K562 (cell line): ENCODE measurements around the gene UGP2. TPM values are rescaled to one million over a fixed set of nuclear protein-coding genes. Genes with fewer than 3 reads are reported as not detected.
"Not testable (repeated sequence)": the region's sequence is repeated elsewhere in the genome, so short reads cannot be mapped to it uniquely, and the experiment has no call there.

Source experiments
- ATAC-seq: fragments of 200-7000 bp; cut with Tn5 transposase; 3 replicates; pipeline ENCODE4 v1.9.1; 2020; ENCODE audit warnings: moderate library complexity
- BruUV-seq: library from RNA; stranded (reverse); fragments of 400-500 nt; replicated peaks from 2 replicates; lab custom pipeline; 2021; lab: Mats Ljungman, UMichigan
- CTCF ChIA-PET: fragments of 300-600 bp; formaldehyde crosslinking; extraction: SDS; loops from one replicate; lab custom pipeline; 2021; ENCODE audit warnings: low intra/inter-chr PET ratio; lab: Yijun Ruan, JAX
- POLR2A ChIA-PET: fragments of 300-600, 350-650 bp; sonication (Branson Sonifier 250); formaldehyde crosslinking; extraction: SDS; loops from one replicate; lab custom pipeline; 2021; ENCODE audit warnings: antibody characterized with exemption, inconsistent platforms; lab: Yijun Ruan, JAX
- DNase-seq, 4 experiments: peaks; one replicate each; pipeline versions ENCODE4 v3.0.0 to v3.0.0-alpha.2; 2011 to 2018; ENCODE audit warnings: low spot score in 3 of 4, mixed read lengths in 3 of 4; ENCODE audit errors: extremely low read depth in 1 of 4
- FAIRE-seq: peaks from 2 replicates; lab custom pipeline; 2011; peaks lifted over from hg19 to GRCh38; lab: Jason Lieb, UNC
- H2AFZ ChIP-seq: 2 replicates; pipeline ENCODE4 v1.6.0; 2011; ENCODE audit warnings: low read depth, low read length, control low read depth, inconsistent platforms
- H3K27ac ChIP-seq: fragments of 200-600 bp; 3 replicates; pipeline ENCODE4 v1.8.0; 2011; ENCODE audit warnings: low read depth, mild to moderate bottlenecking, control low read depth, inconsistent platforms, low read length, moderate library complexity, mixed read lengths; ENCODE audit errors: extremely low read depth
- H3K27me3 ChIP-seq, 2 experiments: fragments of 300-600 bp in 1 of 2; 2 replicates in 1 of 2; 3 replicates in 1 of 2; pipeline versions ENCODE4 v1.6.0 to v1.8.0; 2011; ENCODE audit warnings: inconsistent platforms in 2 of 2, low read length in 2 of 2, mild to moderate bottlenecking in 1 of 2, mixed read lengths in 1 of 2, moderate library complexity in 1 of 2; ENCODE audit not compliant: control insufficient read depth in 2 of 2, insufficient read depth in 2 of 2
- H3K36me3 ChIP-seq: fragments of 300-600 bp; 3 replicates; pipeline ENCODE4 v1.8.0; 2011; ENCODE audit warnings: mild to moderate bottlenecking, low read length, inconsistent platforms; ENCODE audit not compliant: control insufficient read depth, insufficient read depth
- H3K4me1 ChIP-seq, 2 experiments: fragments of 200-600 bp in 1 of 2; replicated peaks in 1 of 2; 2 replicates in 1 of 2; 3 replicates in 1 of 2; pipeline versions ENCODE4 v1.5.1 to v1.8.0; 2011; ENCODE audit warnings: inconsistent platforms in 2 of 2, low read length in 2 of 2, mild to moderate bottlenecking in 1 of 2, mixed read lengths in 1 of 2, moderate library complexity in 1 of 2; ENCODE audit not compliant: control insufficient read depth in 2 of 2, insufficient read depth in 2 of 2
- H3K4me2 ChIP-seq: 2 replicates; pipeline ENCODE4 v1.6.1; 2011; ENCODE audit warnings: low read length, control low read depth, inconsistent platforms, mixed read lengths; ENCODE audit not compliant: insufficient read depth
- H3K4me3 ChIP-seq: fragments of 200-600 bp; sonication (generic), shearing (Covaris generic); 2 replicates; pipeline ENCODE4 v1.5.1; 2016; ENCODE audit warnings: control low read depth, inconsistent platforms
- H3K79me2 ChIP-seq: fragments of 200-600 bp; 3 replicates; pipeline ENCODE4 v1.8.0; 2011; ENCODE audit warnings: low read length, inconsistent platforms; ENCODE audit not compliant: control insufficient read depth, insufficient read depth
- H3K9ac ChIP-seq, 2 experiments: 2 replicates each; pipeline versions ENCODE4 v1.6.0 to v1.6.1; 2011; ENCODE audit warnings: low read depth in 2 of 2, low read length in 2 of 2, control low read depth in 1 of 2, inconsistent platforms in 1 of 2, mild to moderate bottlenecking in 1 of 2, mixed read lengths in 1 of 2; ENCODE audit not compliant: insufficient read depth in 1 of 2
- H3K9me1 ChIP-seq: one replicate; pipeline ENCODE4 v1.6.0; 2011; ENCODE audit warnings: inconsistent platforms, mild to moderate bottlenecking, low read length, moderate library complexity; ENCODE audit not compliant: control insufficient read depth, insufficient read depth
- H3K9me3 ChIP-seq: replicated peaks from 2 replicates; pipeline ENCODE4 v1.5.1; 2011; ENCODE audit warnings: low read depth, low read length, inconsistent platforms; ENCODE audit not compliant: control insufficient read depth, insufficient read depth
- H4K20me1 ChIP-seq: replicated peaks from 2 replicates; pipeline ENCODE4 v1.6.1; 2011; ENCODE audit warnings: low read length, inconsistent platforms, mixed read lengths; ENCODE audit not compliant: control insufficient read depth, insufficient read depth
- CXXC5 ChIP-seq: fragments of 250-450 bp; sonication (Bioruptor Pico); IDR thresholded peaks from 2 replicates; pipeline ENCODE4 v1.8.0; 2022; ENCODE audit warnings: inconsistent platforms, mild to moderate bottlenecking, moderate library complexity
- ELK1 ChIP-seq: sonication (generic); formaldehyde crosslinking; IDR thresholded peaks from 2 replicates; pipeline ENCODE4 v1.8.1; 2022; ENCODE audit warnings: missing genetic modification reagents
- POLR3A ChIP-seq: IDR thresholded peaks from 2 replicates; pipeline ENCODE4 v1.6.1; 2011; ENCODE audit warnings: borderline replicate concordance, mild to moderate bottlenecking, moderate library complexity; ENCODE audit not compliant: insufficient read length, insufficient read depth; ENCODE audit errors: extremely low read depth
- WGBS: fragments of 100-300 bp; shearing (Covaris generic); methylation state at CpG from one replicate; pipeline ENCODE4 v1.1.6; 2016; ENCODE audit warnings: low coverage, mixed read lengths; ENCODE audit not compliant: insufficient coverage; ENCODE audit errors: missing lambda C conversion rate; 5-methylcytosine and 5-hydroxymethylcytosine counted together
- in situ Hi-C: fragments of 300-500 bp; cut with MboI; formaldehyde crosslinking; loops from 4 replicates; pipeline ENCODE4 v1.15.0; 2018; ENCODE audit warnings: inconsistent platforms, mixed read lengths
- intact Hi-C: fragments of 100-400 bp; cut with micrococcal nuclease; formaldehyde crosslinking; loops from 2 replicates; pipeline ENCODE4 v1.14.2; 2022
- polyA plus RNA-seq, 8 experiments: library from polyadenylated mRNA; depleted of rRNA in 4 of 8; stranded (reverse) in 5 of 8; unstranded in 3 of 8; fragments of >200 nt; fragmentation: Nextera tagmentation in 2 of 8; fragmentation: Illumina TruSeq in 1 of 8; extraction: Ambion mirVana in 2 of 8; extraction: Trizol in 1 of 8; gene quantifications; 2 replicates each; pipeline versions ENCODE4 v1.2.1 to v1.2.3, GENCODE V29; 2011 to 2014; ENCODE audit warnings: inconsistent platforms in 1 of 8, missing spikeins in 1 of 8
- total RNA-seq, 7 experiments: library from RNA; depleted of rRNA in 6 of 7; stranded (reverse); fragments of >200 nt in 6 of 7; fragmentation: Illumina TruSeq in 2 of 7; extraction: Trizol in 2 of 7; gene quantifications; 2 replicates each; pipeline versions ENCODE4 v1.2.1 to v1.2.3, GENCODE V29; 2011 to 2021; ENCODE audit warnings: low replicate concordance in 1 of 7
- TF ChIP-seq, protein P1 (sequence below): fragments of 450-650 bp; IDR thresholded peaks from one replicate; pipeline ENCODE4 v1.6.1; 2018; ENCODE audit warnings: mild to moderate bottlenecking, moderate library complexity; ENCODE audit not compliant: partially characterized antibody

The UGP2 gene
- total and polyA plus RNA-seq, 9 of the 15 experiments (the other 6 are each of a cell fraction or from before 2014, with no cell fraction given): 25.2 to 69.3 (median 58.9) TPM

- peaks cover 0 to 37% of the 10 kb centered on the region in 2 experiments; a peak in 4 of 5 replicates for H3K4me1 ChIP-seq
These were observed 5.9 kb downstream of the UGP2 start for GRCh38 chr2:63847571-63847970.

GRCh38 chr2:63849381-63850203 lies 7.9 kb downstream of the UGP2 start:
- Histone ChIP-seq H3K4me1 (peaks cover 0 to 42% of the 10 kb centered on the region in 2 experiments; a peak in 4 of 5 replicates), H3K4me3 (no peak overlapping the region), H3K4me2 (no peak overlapping the region; the same call in 1 of the 2 replicates), H3K79me2 (peaks cover 96% of the 10 kb centered on the region), H4K20me1 (peaks cover 11% of the 10 kb centered on the region; the same call in 1 of the 2 replicates), H3K27ac (no peak overlapping the region), H3K36me3 (no peaks in the 10 kb centered on the region; the same call in 2 of the 3 replicates), H3K9me3 (no peaks in the 10 kb centered on the region), H3K9ac (no peak overlapping the region), H3K9me1 (no peaks in the 10 kb centered on the region), H2AFZ (no peak overlapping the region), H3K27me3 (no peaks in the 10 kb centered on the region)
- BruUV-seq: no TSS peak
- ATAC-seq (no peak; the same call in 2 of the 3 replicates), DNase-seq (no peak), FAIRE-seq (peak; percentile 26)
- CTCF ChIA-PET: no interaction called here
- in situ Hi-C loops (no loop called here), intact Hi-C loops (loop anchor here (10.0 kb wide), 1 partner anchor 265 kb away; the partner anchor contains the start of genes MDH1 and WDPCP)
- WGBS: 61% methylated on average over 7 of the region's 7 CpGs
- POLR2A ChIA-PET: interaction anchor here (0.6 to 6.2 kb wide), 5 partner anchors 8 to 140 kb away, joined by 3 to 47 read pairs (median 3); partner anchors contain the start of gene UGP2
- TF ChIP-seq, protein P1, sequence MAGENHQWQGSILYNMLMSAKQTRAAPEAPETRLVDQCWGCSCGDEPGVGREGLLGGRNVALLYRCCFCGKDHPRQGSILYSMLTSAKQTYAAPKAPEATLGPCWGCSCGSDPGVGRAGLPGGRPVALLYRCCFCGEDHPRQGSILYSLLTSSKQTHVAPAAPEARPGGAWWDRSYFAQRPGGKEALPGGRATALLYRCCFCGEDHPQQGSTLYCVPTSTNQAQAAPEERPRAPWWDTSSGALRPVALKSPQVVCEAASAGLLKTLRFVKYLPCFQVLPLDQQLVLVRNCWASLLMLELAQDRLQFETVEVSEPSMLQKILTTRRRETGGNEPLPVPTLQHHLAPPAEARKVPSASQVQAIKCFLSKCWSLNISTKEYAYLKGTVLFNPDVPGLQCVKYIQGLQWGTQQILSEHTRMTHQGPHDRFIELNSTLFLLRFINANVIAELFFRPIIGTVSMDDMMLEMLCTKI: no peak
- TF ChIP-seq CXXC5 (no peak), POLR3A (no peak), ELK1 (CRISPR knock-in tag) (no peak)

More at GRCh38 chr2:63847571-63847970, 5.9 kb downstream of the UGP2 start:
- CTCF ChIA-PET, in situ Hi-C loops, DNase-seq, H2AFZ ChIP-seq, H3K4me2 ChIP-seq, H3K9me3 ChIP-seq, FAIRE-seq, H3K9ac ChIP-seq, POLR2A ChIA-PET, H3K27me3 ChIP-seq, BruUV-seq, H3K27ac ChIP-seq, H3K36me3 ChIP-seq, H3K4me3 ChIP-seq, ATAC-seq, H3K9me1 ChIP-seq: not testable (repeated sequence)
- peaks cover 96% of the 10 kb centered on the region for H3K79me2 ChIP-seq
- H4K20me1 ChIP-seq: peaks cover 16% of the 10 kb centered on the region; the same call in 1 of the 2 replicates
- WGBS: 82% methylated on average over 3 of the region's 4 CpGs
- intact Hi-C loops: loop anchor here (10.0 kb wide), 1 partner anchor 263 kb away; the partner anchor contains the start of genes MDH1 and WDPCP
